ENCODE measurements around the gene FLNC. TPM values are rescaled to one million over a fixed set of nuclear protein-coding genes. Genes with fewer than 3 reads are reported as not detected.

Gene FLNC
- total RNA-seq, 1 donor from 2014 or later, result 184 TPM

GRCh38 chr7:128804484-128804883 is 25.7 kb upstream of the FLNC start:
- Mint-ChIP-seq H3K4me1 (no peaks in the 10 kb centered on the region), H3K4me3 (no peak overlapping the region), H3K36me3 (peaks cover 11% of the 10 kb centered on the region), H3K27me3 (ENCODE audit: low read depth) (no peaks in the 10 kb centered on the region), H3K9me3 (no peaks in the 10 kb centered on the region), H3K27ac (no peak overlapping the region)
- TF ChIP-seq CTCF (IDR thresholded peaks at IDR 0.05; ENCODE audit: unreplicated experiment), result no peak
- no peak for DNase-seq (ENCODE audit: low spot score in 2 of 2, unreplicated experiment in 2 of 2)

- Mint-ChIP-seq H3K27ac (no peak overlapping the region), H3K4me1 (no peaks in the 10 kb centered on the region), H3K4me3 (no peak overlapping the region), H3K36me3 (peaks cover 14% of the 10 kb centered on the region), H3K27me3 (ENCODE audit: low read depth) (no peaks in the 10 kb centered on the region), H3K9me3 (no peaks in the 10 kb centered on the region)
- TF ChIP-seq CTCF (IDR thresholded peaks at IDR 0.05; ENCODE audit: unreplicated experiment), result no peak
- no peak for DNase-seq (ENCODE audit: low spot score in 2 of 2, unreplicated experiment in 2 of 2)
Observed at GRCh38 chr7:128805225-128805624, 25.0 kb upstream of the FLNC start.

- Mint-ChIP-seq H3K4me1 (no peaks in the 10 kb centered on the region), H3K4me3 (no peak overlapping the region), H3K27ac (no peak overlapping the region), H3K27me3 (ENCODE audit: low read depth) (no peaks in the 10 kb centered on the region), H3K9me3 (no peaks in the 10 kb centered on the region), H3K36me3 (peaks cover 8% of the 10 kb centered on the region)
- DNase-seq (ENCODE audit: low spot score in 2 of 2, unreplicated experiment in 2 of 2), result no peak
- TF ChIP-seq CTCF (IDR thresholded peaks at IDR 0.05; ENCODE audit: unreplicated experiment), result no peak
Observed at GRCh38 chr7:128807191-128807590, 23.0 kb upstream of the FLNC start.

- Mint-ChIP-seq H3K27me3 (ENCODE audit: low read depth) (no peaks in the 10 kb centered on the region), H3K4me3 (no peak overlapping the region), H3K9me3 (no peaks in the 10 kb centered on the region), H3K4me1 (no peaks in the 10 kb centered on the region), H3K27ac (no peak overlapping the region), H3K36me3 (peaks cover 8% of the 10 kb centered on the region)
- TF ChIP-seq CTCF (IDR thresholded peaks at IDR 0.05; ENCODE audit: unreplicated experiment), result no peak
- DNase-seq (ENCODE audit: low spot score in 2 of 2, unreplicated experiment in 2 of 2), result no peak
Observed at GRCh38 chr7:128809363-128809762, 20.8 kb upstream of the FLNC start.

- Mint-ChIP-seq H3K27ac (no peak overlapping the region), H3K4me1 (no peaks in the 10 kb centered on the region), H3K4me3 (no peak overlapping the region), H3K9me3 (no peaks in the 10 kb centered on the region), H3K27me3 (ENCODE audit: low read depth) (peaks cover 3% of the 10 kb centered on the region), H3K36me3 (peaks cover 8% of the 10 kb centered on the region)
- TF ChIP-seq CTCF (IDR thresholded peaks at IDR 0.05; ENCODE audit: unreplicated experiment), result no peak
- no peak for DNase-seq (ENCODE audit: low spot score in 2 of 2, unreplicated experiment in 2 of 2)
Observed at GRCh38 chr7:128810473-128810872, 19.7 kb upstream of the FLNC start.

- H3K36me3 Mint-ChIP-seq, result peaks cover 6% of the 10 kb centered on the region
- no peak for TF ChIP-seq CTCF (IDR thresholded peaks at IDR 0.05; ENCODE audit: unreplicated experiment)
- no peaks in the 10 kb centered on the region for H3K4me1 Mint-ChIP-seq
- H3K27ac Mint-ChIP-seq, result no peak overlapping the region
- no peaks in the 10 kb centered on the region for H3K9me3 Mint-ChIP-seq
- peaks cover 6% of the 10 kb centered on the region for H3K27me3 Mint-ChIP-seq (ENCODE audit: low read depth)
- no peak for DNase-seq (ENCODE audit: low spot score in 2 of 2, unreplicated experiment in 2 of 2)
- no peak overlapping the region for H3K4me3 Mint-ChIP-seq
Observed at GRCh38 chr7:128810997-128811396, 19.2 kb upstream of the FLNC start.
